Measurements from ENCODE around the gene SMLR1.
A peak's percentile ranks its signal among the peaks of the same experiment; 100 is the strongest.

Gene SMLR1

GRCh38 chr6:130853555-130854183, 26.5 kb downstream of the SMLR1 start:
- DNase-seq = no peak

GRCh38 chr6:130858054-130858453, 30.8 kb downstream of the SMLR1 start:
- no peak for DNase-seq

- no peak for DNase-seq
Measured at GRCh38 chr6:130858498-130859160, 31.4 kb downstream of the SMLR1 start.

GRCh38 chr6:130859161-130859867, 32.1 kb downstream of the SMLR1 start:
- no peak for DNase-seq

- DNase-seq = no peak
Measured at GRCh38 chr6:130862370-130862769, 35.2 kb downstream of the SMLR1 start.

GRCh38 chr6:130863415-130864230, 36.4 kb downstream of the SMLR1 start:
- DNase-seq = no peak

GRCh38 chr6:130864344-130864743, 37.1 kb downstream of the SMLR1 start:
- no peak for DNase-seq

GRCh38 chr6:130865793-130866192, 38.6 kb downstream of the SMLR1 start:
- DNase-seq = no peak

GRCh38 chr6:130869681-130870080, 42.5 kb downstream of the SMLR1 start:
- no peak for DNase-seq

- DNase-seq = no peak
Measured at GRCh38 chr6:130870179-130870880, 43.1 kb downstream of the SMLR1 start.

- no peak for DNase-seq
Measured at GRCh38 chr6:130872250-130873095, 45.3 kb downstream of the SMLR1 start.

GRCh38 chr6:130873746-130874145, 46.5 kb downstream of the SMLR1 start:
- DNase-seq = no peak

GRCh38 chr6:130879826-130880225, 52.6 kb downstream of the SMLR1 start:
- no peak for DNase-seq

GRCh38 chr6:130882370-130882769, 55.2 kb downstream of the SMLR1 start:
- no peak for DNase-seq

- peak; percentile 48 for DNase-seq
Measured at GRCh38 chr6:130885392-130886192, 58.4 kb downstream of the SMLR1 start.

All from NCI-H1048 (cell line).